PC-9 (cell line): ENCODE data around the gene SORT1. TPM values are rescaled to one million over a fixed set of nuclear protein-coding genes. Genes with fewer than 3 reads are reported as not detected.
A peak's percentile ranks its signal among the peaks of the same experiment; 100 is the strongest.

Experiments
- BruUV-seq: library from RNA; stranded (reverse); fragments of 400-500 nt; replicated peaks from 2 replicates; lab custom pipeline; 2021; lab: Mats Ljungman, UMichigan
- CTCF ChIA-PET: fragments of 300-600 bp; sonication (Branson Sonifier 250); formaldehyde crosslinking; loops from one replicate; lab custom pipeline; 2022; ENCODE audit warnings: antibody characterized with exemption; lab: Charles Lee
- POLR2A ChIA-PET: fragments of 300-600 bp; sonication (Branson Sonifier 250); formaldehyde crosslinking; loops from one replicate; lab custom pipeline; 2022; ENCODE audit warnings: antibody characterized with exemption; ENCODE audit not compliant: unreplicated experiment; lab: Charles Lee
- DNase-seq, 2 experiments: peaks; one replicate each; pipeline versions ENCODE4 v3.0.0 to v3.0.0-alpha.2; 2015 to 2022; ENCODE audit warnings: mixed read lengths in 1 of 2
- H2AFZ ChIP-seq: fragments of 200-600 bp; sonication (generic); 2 replicates; pipeline ENCODE4 v1.8.1; 2017; ENCODE audit warnings: antibody characterized with exemption
- H3F3A ChIP-seq: fragments of 200-600 bp; sonication (generic); 2 replicates; pipeline ENCODE4 v1.8.1; 2017; ENCODE audit warnings: antibody characterized with exemption, mild to moderate bottlenecking, low read depth; ENCODE audit not compliant: insufficient read depth
- H3K27ac ChIP-seq: fragments of 200-600 bp; sonication (generic); 2 replicates; pipeline ENCODE4 v1.6.1; 2016; ENCODE audit warnings: mixed run types
- H3K27me3 ChIP-seq: fragments of 200-600 bp; sonication (generic); 2 replicates; pipeline ENCODE4 v1.6.1; 2016; ENCODE audit warnings: low read depth, mixed run types; ENCODE audit not compliant: insufficient read depth
- H3K36me3 ChIP-seq: fragments of 200-600 bp; sonication (generic); 2 replicates; pipeline ENCODE4 v1.6.1; 2016; ENCODE audit warnings: low read depth, mixed run types
- H3K4me1 ChIP-seq: fragments of 200-600 bp; sonication (generic); replicated peaks from 2 replicates; pipeline ENCODE4 v1.6.1; 2016; ENCODE audit warnings: mixed run types; ENCODE audit not compliant: insufficient read depth
- H3K4me2 ChIP-seq: fragments of 200-600 bp; sonication (generic); 2 replicates; pipeline ENCODE4 v1.6.1; 2017; ENCODE audit warnings: mixed run types
- H3K4me3 ChIP-seq: fragments of 200-600 bp; sonication (generic); 2 replicates; pipeline ENCODE4 v1.6.1; 2016; ENCODE audit warnings: mixed run types
- H3K79me2 ChIP-seq: fragments of 200-600 bp; sonication (generic); 2 replicates; pipeline ENCODE4 v1.6.1; 2017; ENCODE audit warnings: low read depth, mixed run types
- H3K9me2 ChIP-seq: fragments of 200-600 bp; sonication (generic); 2 replicates; pipeline ENCODE4 v1.8.1; 2017; ENCODE audit warnings: mild to moderate bottlenecking; ENCODE audit not compliant: insufficient read depth
- H3K9me3 ChIP-seq: fragments of 200-600 bp; sonication (generic); 2 replicates; pipeline ENCODE4 v1.8.1; 2016; ENCODE audit warnings: low read depth; ENCODE audit not compliant: insufficient read depth
- H4K20me1 ChIP-seq: fragments of 200-600 bp; sonication (generic); 2 replicates; pipeline ENCODE4 v1.8.1; 2017; ENCODE audit not compliant: insufficient read depth
- CTCF ChIP-seq: fragments of 200-600 bp; sonication (generic); conservative IDR thresholded peaks from 2 replicates; pipeline ENCODE4 v1.6.1; 2017; ENCODE audit warnings: mixed run types, antibody characterized with exemption, mild to moderate bottlenecking, moderate library complexity
- EZH2 ChIP-seq: fragments of 200-600 bp; sonication (generic); IDR thresholded peaks from 2 replicates; pipeline ENCODE4 v1.8.0; 2017; ENCODE audit warnings: antibody characterized with exemption, low read depth
- intact Hi-C: fragments of 100-400 bp; cut with micrococcal nuclease; formaldehyde crosslinking; loops from one replicate; pipeline ENCODE4 v1.10.0; 2022; ENCODE audit not compliant: unreplicated experiment
- total RNA-seq: library from RNA; stranded (reverse); gene quantifications from 2 replicates; pipeline ENCODE4 v1.2.3, GENCODE V29; 2021

Gene SORT1
- total RNA-seq, 1 experiment from 2014 or later, result 25.7 TPM

- no TSS peak for BruUV-seq
- Histone ChIP-seq H3K9me2 (no peaks in the 10 kb centered on the region), H3K4me1 (peaks cover 57% of the 10 kb centered on the region), H3K36me3 (0 out of 2 replicates have a peak, but pooled peaks cover 8% of the 10 kb centered on the region), H3K9me3 (no peaks in the 10 kb centered on the region), H3K79me2 (peaks cover 59% of the 10 kb centered on the region), H3K4me3 (no peak overlapping the region), H4K20me1 (no peaks in the 10 kb centered on the region), H3K27ac (no peak overlapping the region), H3K27me3 (no peaks in the 10 kb centered on the region), H3F3A (peaks cover 63% of the 10 kb centered on the region), H2AFZ (no peak overlapping the region), H3K4me2 (no peak overlapping the region)
- no peak for TF ChIP-seq CTCF
- TF ChIP-seq EZH2, result no peak
- DNase-seq, result no peak
- intact Hi-C loops, result no loop called here
- ChIA-PET CTCF (no interaction called here), POLR2A (no interaction called here)
These were observed 118.0 kb downstream of the SORT1 start for GRCh38 chr1:109279615-109280278.

GRCh38 chr1:109277434-109278204, 120.1 kb downstream of the SORT1 start:
- H3K79me2 ChIP-seq, result peaks cover 56% of the 10 kb centered on the region
- BruUV-seq, result no TSS peak

More at GRCh38 chr1:109277434-109278204, 120.1 kb downstream of the SORT1 start:
- Histone ChIP-seq H3K9me2 (no peaks in the 10 kb centered on the region), H3K4me3 (no peak overlapping the region), H3K27ac (peak overlapping the region; percentile 78), H3F3A (peaks cover 61% of the 10 kb centered on the region), H3K4me1 (peaks cover 70% of the 10 kb centered on the region), H3K9me3 (no peaks in the 10 kb centered on the region), H3K27me3 (no peaks in the 10 kb centered on the region), H3K36me3 (0 out of 2 replicates have a peak, but pooled peaks cover 8% of the 10 kb centered on the region), H3K4me2 (peak overlapping the region; percentile 80), H2AFZ (no peak overlapping the region), H4K20me1 (no peaks in the 10 kb centered on the region)
- TF ChIP-seq CTCF (peak; percentile 96), EZH2 (no peak)
- ChIA-PET POLR2A (no interaction called here), CTCF (interaction anchor here (0.6 to 1.5 kb wide), 6 partner anchors 75 to 228 kb away, joined by 3 to 11 read pairs (median 4); no protein-coding TSS in a partner anchor)
- peak; percentile 67 to 76 for DNase-seq
- intact Hi-C loops, result no loop called here
